ENCODE measurements around the gene RASGRF2.
"Not testable (repeated sequence)": the region's sequence is repeated elsewhere in the genome, so short reads cannot be mapped to it uniquely, and the experiment has no call there.

RASGRF2 gene

DNA sequence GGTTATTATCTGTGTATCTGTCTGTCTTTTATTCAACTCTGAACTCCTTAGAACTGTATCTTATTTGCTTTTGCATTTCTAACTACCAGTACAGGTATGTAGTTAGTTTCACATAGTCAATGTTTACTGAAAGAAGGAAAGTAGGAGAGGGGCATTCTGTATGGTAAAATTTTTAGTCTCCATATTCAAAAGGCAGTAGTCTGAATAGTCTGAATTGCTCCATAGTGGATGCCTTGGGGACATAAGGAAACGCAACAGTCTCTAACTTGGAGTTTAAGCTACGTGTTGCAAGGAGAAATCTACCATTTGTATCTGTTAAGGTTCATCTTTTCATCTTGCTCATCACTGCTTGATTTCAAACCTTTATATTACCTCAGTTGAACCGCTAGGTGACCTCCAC is 26.2 kb downstream of the RASGRF2 start:
- DNase-seq (ENCODE audit: low spot score), result no peak

DNA sequence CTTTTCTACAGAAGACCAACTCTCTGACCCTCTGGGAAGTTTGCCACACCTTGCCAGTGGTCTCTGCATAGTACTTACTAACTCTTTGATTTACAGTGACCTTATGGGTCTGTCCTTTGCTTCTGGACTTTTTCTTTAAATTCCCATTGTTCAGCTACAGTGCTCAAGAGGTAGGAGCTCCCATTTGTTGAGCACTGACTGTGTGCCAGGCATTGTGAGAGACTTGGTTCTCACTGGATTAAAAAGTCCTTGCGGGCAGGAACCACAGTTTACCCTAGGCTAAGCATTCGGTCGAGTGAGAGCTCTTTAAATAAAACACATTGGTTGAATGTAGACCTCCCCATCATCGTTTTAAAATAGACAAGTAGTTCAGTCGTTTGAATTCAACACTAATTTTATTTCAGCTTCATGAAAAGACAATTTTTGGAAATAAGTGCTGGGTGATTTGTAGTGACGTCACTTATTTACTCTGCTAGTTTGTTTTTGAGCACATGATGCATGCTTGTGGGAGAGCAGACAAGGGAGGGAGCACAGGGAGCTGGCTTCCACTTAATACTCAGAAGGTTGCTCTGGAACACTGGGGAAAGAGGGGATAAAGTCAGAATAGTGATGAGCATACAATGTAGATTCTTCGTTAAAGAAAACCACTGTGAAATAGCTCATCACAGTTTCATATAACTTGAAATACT is 27.1 kb downstream of the RASGRF2 start:
- no peak for DNase-seq (ENCODE audit: low spot score)

DNA sequence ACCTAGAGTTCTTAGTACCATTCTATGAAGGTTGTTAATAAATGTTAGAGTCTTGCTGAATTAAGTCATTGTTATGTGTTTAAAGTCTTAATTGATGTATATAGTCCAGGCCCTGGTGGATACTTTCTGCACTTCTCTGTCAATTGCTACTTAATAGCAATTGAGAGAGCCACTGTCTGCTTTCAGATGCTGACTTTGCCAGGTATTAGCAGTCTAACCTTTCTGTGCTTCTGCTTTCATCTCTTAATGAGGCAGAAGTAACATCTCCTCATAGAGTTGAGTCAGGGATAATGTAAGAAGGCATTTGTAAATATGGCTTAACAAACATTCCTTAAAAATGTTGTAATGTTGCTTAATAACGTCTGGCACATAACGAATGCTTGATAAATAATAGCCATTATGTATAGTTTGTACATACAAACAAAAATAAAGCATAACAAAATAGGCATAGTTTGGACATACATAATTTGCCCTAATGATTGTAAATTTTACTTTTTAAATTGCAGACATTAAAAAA is 28.3 kb downstream of the RASGRF2 start:
- DNase-seq (ENCODE audit: low spot score), result no peak

DNA sequence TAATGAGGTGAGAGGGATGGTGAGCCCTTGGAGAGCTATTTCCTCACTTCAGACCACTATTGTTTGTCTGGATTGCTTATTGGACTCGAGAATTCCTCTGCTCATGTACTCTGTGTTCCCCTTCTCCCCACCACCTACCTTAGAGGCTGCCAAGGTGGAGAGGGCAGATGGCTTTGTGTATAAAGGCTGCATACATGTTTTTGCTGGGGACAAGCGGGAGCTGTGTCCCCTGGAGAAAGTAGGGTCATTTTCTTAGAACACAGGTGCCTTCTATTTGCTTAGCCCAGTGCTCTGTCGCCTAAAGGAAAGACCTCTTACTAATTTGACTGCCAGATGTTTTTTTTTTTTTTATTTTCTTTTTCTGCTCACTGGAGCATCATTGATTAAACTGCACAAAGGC is 29.7 kb downstream of the RASGRF2 start:
- no peak for DNase-seq (ENCODE audit: low spot score)

DNA sequence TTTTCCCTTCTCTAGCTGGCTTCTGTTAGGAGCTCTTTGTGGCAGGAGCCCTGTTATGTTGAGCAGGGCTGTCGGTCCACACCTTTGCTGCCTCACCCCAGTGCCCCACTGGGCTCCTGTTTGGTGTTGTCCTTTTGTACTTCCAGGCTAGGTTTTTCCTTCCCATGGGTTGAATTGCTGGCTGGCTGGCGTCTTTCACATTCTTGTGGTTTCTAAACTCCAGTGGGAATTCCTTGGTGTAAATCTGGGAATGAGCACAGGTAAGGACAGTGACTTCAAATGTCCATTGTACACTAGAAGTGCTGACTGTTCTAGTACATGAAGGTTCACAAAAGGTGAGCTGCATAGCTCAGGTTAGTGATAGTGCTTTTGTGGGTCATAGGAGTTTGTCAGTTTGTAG is 30.4 kb downstream of the RASGRF2 start:
- no peak for DNase-seq (ENCODE audit: low spot score)

DNA sequence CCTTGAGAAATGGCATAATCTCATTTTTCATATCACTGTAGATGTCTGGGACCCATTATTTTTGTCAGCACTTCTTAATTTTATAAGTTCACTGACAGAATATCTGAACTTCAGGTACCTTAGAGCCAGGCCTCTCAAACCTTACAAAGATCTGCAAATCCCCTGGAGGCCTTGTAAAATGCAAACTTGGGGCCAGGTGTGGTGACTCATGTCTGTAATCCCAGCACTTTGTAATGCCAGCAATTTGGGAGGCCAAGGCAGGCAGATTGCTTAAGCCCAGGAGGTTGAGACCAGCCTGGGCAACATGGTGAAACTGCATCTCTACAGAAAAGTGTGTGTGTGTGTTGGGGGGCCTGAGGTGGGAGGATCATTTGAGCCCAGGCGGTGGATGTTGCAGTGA is 30.8 kb downstream of the RASGRF2 start:
- DNase-seq (ENCODE audit: low spot score), result no peak

DNA sequence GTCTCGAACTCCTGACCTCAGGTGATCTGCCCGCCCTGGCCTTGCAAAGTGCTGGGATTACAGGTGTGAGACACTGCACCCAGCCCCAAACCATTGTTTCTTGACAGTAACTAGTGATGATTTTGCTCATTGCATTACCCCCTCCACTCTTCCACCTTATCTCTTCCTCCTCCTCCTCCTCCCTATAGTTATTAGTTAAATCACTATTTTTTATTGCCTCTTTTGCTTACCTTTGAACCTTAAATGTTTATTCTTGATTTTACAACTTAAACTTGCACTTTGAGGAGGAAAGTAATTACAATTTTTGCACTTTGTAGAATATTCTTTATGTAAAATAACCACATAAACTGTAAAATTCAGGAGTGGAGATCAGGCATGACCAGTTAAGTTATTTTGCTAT is 35.7 kb downstream of the RASGRF2 start:
- DNase-seq (ENCODE audit: low spot score), result no peak

DNA sequence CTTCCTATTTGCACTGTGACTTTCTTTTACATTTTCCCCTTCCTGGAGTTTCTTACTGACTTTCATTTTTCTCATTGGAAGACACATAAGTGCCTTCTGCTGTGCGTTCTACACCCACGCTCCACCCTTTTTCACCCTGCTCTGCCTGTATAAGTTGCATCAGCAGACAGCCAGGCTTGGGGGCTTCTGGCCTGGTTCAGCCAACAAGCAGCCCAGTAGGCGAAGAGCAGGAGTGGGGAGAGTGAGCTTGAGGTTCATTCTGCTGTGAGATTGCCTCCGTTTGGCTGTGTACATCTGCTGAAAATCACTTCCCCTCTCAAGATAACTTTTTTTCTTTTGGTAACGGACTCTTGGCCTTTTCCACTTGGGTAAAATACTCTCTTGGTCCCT is 38.4 kb downstream of the RASGRF2 start:
- no peak for DNase-seq (ENCODE audit: low spot score)

DNA sequence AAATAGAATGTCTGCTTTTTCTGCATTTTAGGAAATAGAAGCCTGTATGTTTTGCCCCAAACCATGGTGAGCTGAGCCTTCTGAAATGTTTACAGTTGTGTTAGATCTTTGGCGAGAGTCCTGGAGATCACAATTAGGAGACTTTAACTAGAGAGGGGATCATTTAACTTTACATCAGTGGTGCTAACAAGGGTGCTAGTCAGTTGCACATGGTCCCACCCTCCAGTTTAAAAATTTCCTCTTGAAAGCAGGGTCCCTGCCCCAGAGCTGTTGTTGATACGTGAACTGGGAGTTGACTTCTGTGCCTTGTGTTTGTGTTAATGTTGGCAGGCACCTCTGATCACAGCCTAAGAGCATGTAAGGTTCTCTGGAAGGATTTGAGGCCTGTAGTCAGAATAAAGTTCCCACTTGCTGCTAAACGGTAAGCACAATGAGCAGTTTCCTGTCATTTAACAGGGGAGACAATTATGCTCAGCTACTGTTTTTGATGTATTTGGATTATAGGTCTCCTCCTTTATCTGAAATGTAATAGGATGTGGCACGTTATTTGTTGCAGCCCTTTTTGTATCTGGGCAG is 43.7 kb downstream of the RASGRF2 start:
- DNase-seq (ENCODE audit: low spot score), result no peak

DNA sequence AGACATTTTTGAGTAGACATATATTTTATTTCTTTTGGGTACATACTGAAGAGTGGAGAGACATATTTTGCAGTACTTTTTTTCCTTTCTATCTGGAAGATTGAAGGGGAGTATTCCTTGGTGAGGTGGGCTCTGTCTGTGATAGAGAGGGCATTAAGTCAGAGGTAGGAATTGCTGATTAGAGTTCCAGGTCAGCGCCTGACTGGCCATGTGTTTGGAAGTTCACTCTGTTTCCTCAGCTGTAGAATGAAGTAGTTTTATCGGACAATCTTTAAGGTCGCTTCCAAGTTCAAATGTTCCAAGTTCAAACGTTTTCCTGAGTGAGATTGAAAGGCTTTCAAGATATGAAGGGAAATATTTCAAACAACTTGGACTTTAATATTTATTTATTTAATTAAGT is 45.5 kb downstream of the RASGRF2 start:
- no peak for DNase-seq (ENCODE audit: low spot score)

DNA sequence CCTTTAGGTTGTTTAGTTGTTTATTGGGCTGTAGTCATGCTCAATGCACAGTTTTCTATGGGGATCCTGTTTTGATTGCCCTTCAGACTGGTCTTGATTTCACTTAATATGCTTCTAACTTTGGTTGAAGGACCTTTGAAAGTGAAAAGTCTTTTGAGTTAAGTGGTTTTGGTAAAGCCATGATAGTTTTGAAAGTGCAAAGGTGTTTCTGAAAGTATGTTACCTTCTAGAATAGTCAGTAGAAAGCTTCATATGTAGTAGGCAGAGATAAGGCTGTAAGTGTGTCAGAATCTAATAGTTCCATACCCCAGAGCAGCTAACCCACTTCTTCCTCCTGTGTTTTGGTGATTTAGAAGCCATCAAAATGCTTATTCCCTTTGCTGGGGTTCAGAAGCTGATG is 46.1 kb downstream of the RASGRF2 start:
- no peak for DNase-seq (ENCODE audit: low spot score)

DNA sequence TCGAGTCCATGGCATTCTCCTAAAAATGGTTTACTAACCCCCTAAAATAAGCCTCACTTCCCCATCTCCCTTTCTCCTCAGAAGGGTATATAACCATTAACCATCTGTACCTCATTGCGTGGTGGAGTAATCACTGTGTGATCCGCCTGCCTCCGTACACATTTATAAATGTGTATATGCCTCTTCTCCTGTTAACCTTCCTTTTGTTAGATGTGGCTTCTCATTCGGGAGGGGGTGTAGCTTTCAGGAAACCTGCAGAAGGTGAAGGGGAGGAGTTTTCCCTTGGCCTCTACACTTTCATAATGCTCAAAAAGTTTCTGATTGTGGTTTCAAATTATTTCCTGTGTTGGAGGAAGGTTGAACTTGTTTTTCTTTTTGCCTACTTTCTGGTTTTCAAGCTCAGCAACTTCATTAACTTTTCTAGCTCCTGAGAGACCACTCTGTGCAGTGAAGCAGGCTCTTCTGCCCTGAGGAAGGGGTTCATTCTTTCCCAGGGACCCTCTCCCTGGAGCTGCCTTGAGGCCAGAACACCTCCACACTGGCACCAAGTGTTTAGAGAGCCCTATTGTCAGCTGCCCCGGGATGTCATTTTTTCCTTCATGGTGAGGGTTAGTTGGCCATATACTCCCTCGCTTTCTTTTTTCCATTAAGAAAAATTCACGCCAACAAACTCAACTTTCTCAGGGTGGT is 46.9 kb downstream of the RASGRF2 start:
- no peak for DNase-seq (ENCODE audit: low spot score)

DNA sequence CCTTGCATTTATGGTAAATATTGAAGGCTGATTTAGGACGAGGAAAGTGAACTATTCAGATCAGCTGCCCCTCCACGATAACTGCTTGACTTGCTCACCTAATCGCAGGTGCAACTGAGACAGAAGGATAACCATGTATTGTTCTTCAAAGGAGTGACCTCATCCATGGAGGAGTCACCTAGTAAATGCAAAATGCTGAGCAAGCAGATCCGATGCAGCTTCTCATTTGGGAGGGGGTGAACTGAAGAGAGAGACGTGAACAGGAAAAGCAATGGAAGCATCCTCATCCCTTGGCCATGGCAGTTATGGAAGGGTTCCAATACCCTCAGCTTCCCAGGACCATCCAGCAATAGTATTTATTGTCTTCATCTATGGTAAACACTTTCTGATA is 47.5 kb downstream of the RASGRF2 start:
- DNase-seq (ENCODE audit: low spot score), result no peak

DNA sequence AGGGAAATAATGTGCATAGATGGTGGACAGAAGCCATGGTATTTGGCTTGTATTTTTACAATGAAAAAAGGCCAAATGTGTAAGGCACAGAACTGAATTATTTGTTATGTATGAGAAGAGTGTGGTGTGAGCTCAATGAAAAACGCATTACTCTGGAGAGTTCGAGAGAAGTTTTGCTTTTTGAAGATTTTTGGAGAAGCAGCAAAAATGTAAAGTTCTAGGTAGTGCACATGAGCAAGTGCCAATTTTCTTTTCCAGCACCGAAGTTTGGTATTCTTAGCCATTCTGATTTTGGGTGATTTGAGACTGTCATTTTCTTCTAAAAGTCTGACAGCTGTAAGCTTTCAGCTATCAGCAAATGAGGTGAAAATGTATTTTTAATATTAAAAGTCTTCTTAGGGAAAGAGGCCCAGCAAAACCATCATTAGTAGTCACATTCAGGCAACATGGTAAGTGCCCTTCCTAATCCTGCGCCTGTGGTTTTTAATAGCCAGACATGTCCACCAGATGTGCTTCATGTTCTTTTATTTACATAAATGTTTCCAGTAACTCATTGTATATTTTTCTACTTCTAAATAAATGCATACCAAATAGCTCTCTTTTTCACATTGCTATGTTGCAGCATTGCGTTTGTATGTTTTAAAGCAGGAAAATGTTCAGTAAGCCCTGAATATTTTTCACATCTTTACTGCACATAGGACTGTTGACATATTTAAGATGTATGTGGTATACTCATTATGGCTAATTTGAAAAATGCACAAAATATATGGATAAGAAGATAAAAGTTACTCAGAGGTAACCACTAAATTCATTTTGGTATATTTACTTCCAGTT is 50.4 kb downstream of the RASGRF2 start:
- DNase-seq (ENCODE audit: low spot score), result no peak

DNA sequence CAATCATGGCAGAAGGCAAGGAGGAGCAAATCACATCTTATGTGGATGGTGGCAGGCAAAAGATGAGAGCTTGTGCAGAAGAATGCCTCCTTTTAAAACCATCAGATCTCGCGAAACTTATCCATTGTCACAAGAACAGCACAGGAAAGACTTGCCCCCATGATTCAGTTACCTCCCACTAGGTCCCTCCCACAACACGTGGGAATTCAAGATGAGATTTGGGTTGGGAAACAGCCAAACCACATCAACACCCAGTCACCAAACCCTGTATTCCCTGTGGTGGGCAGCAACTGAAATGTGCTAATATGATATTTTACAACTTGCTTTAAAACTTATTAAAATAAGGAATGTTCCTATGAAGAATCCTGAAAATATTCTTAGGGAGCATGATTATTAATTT is 54.2 kb downstream of the RASGRF2 start:
- no peak for DNase-seq (ENCODE audit: low spot score)

DNA sequence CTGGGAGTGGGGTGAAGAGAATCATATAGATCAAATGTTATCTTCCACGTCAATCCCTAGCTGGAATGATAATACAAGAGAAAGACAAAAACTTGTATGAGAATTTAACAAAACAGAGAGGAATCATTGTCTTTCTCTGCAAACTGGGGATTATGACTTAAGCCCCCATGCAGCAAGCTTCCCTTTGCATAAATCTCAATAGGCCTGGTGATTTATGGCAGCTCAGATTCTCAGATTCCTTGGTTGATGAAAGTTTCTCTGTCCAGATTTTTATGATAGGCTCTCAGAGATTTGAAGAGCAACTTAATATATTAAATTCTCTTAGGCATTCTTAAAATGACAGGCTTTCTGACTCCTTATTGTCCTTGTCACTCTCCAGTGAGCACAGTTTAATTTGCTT is 56.0 kb downstream of the RASGRF2 start:
- DNase-seq (ENCODE audit: low spot score), result no peak

DNA sequence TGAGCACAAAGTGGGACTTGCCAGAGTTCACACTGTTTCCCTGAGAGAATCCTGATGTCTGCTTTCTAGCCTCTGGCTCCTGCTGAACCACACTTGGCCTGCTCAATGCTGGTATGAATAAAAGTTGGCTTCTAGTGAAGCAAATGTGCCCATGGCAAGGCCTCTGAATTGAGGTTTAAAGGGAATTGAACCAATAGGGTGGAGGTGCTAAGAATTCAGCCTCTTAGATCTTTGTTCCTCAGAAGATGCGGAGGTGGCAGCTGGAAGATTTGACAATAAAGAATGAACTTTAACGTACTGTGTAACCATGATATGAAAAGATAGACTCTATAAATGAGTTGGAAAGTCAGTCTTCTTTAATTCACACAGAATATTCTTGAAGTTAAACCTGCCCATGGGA is 57.2 kb downstream of the RASGRF2 start:
- DNase-seq (ENCODE audit: low spot score), result no peak

DNA sequence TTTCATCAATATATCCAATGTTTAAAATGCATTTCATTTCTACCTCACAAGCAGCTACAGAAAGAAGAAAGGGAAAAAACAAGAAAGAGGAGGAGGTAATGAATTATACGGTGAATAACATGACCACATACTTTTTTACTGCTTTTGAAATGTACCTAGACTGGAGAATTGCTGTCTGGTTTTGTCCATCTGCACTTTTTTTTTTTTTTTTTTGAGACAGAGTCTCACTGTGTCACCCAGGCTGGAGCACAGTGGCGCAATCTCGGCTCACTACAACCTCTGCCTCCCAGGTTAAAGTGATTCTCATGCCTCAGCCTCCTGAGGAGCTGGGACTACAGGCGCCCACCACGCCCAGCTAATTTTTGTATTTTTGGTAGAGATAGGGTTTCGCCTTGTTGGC is 58.4 kb downstream of the RASGRF2 start:
- DNase-seq (ENCODE audit: low spot score), result not testable (repeated sequence)

DNA sequence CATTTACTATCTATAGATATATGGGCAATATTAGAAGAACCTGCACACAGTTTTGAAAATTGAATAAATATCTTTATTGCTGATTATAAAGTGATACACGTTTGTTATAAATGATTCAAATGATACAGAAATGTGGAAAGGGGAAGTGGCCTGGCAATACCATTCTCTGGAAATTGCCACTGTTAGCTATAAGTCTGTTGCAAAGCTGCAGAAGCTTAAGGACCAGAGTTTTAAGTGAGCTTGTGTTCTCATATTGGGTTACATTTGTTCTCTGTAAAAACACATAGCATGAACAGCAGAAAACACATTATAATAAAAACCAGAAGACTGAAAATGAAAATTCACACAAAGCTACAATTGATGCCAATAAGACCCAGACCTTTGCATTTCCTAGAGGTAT is 59.6 kb downstream of the RASGRF2 start:
- no peak for DNase-seq (ENCODE audit: low spot score)

DNA sequence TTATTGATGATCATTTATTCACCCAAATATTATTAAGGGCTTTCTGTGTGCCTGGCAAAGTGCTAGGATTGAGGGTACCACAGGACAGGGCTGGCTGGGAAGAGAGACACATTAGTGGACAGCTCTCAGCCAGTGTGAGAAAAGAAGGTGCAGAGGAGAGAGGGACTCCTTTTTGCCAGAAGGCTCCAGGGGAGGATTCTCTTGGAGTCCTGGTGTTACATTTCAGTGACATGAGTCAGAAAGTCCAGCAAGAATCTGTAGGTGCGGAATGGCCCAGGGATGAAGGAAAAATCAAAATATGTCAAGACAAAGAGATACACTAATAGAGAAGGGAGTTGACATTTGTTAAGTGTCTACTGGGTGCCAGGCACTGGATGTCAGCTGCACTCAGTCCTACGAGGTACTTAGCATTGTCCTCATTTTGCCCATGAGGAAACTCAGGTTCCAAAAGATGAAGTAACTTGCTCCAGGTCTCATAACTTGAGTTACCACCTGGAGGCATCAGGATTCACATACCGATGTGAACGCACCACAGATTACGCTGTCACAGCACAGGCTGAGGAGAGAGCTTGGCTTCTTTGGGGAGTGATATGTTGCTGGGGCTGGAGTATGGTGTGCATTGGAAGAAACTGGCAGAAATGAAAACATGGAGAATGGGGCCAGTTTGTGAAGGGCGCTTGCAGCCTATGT is 60.5 kb downstream of the RASGRF2 start:
- no peak for DNase-seq (ENCODE audit: low spot score)

DNA sequence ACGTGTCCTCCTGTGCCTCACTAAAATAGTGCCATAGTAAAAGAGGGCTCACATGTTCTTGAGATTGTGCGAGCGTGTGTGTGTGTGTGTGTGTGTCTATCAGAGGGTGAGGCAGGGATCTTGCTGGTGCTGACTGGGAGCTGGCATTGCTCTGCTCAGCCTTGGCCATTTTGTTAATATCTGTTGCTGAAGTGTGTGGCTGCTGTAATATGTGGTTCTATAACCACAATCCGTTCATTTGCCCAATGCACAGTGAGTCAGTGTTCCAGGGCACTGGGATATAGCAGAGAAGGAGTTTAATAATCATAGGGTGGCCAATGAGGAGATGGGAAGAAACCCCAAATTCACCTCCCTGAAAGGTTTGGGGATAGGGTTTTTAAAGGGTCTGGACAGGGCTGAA is 61.3 kb downstream of the RASGRF2 start:
- DNase-seq (ENCODE audit: low spot score), result no peak
